ENCODE data around the gene RNF126. TPM values are rescaled to one million over a fixed set of nuclear protein-coding genes. Genes with fewer than 3 reads are reported as not detected.
"Not testable (repeated sequence)": the region's sequence is repeated elsewhere in the genome, so short reads cannot be mapped to it uniquely, and the experiment has no call there.

Gene RNF126
- total RNA-seq, 1 donor from 2014 or later = 40.8 TPM

DNA sequence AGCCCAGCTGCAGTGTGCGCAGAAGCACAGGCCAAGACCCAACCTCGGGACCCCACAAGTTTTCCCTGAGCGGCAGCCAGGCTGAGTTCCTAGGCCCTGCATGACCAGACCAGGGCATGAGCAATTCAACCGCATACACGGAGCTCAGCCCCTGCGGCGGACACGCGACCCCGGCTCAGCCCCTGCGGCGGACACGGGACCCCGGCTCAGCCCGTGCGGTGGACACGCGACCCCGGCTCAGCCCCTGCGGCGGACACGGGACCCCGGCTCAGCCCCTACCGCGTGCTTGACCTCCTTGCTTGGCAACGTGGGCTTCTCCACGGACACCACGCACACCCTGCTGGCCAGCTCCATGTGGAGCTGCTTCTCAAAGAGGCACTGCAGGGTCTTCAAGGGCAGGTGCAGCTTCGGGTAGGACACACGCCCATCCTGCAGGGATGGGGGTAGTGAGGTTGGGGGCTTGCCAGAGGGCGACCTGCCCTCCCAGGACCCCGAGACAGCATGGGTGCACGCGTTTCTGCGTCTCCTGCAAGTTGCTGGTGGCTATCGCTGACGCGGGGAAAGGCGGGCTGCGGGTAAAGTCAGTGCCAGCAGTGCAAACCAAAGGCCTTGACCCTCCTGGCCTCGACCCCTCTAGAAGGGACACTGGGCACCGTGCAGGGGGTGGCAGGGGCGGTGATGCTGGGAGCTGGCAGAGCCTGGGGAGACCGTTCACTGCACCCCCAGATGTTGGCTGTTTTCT lies 39.7 kb downstream of the RNF126 start:
- no peaks in the 10 kb centered on the region for H3K9me3 Mint-ChIP-seq (ENCODE audit: unreplicated experiment)
- peak overlapping the region; percentile 5 for H3K4me3 Mint-ChIP-seq (ENCODE audit: unreplicated experiment)
- no peaks in the 10 kb centered on the region for H3K27me3 Mint-ChIP-seq (ENCODE audit: unreplicated experiment)
- H3K27ac Mint-ChIP-seq (ENCODE audit: unreplicated experiment) = peak overlapping the region; percentile 78
- TF ChIP-seq, protein P1, sequence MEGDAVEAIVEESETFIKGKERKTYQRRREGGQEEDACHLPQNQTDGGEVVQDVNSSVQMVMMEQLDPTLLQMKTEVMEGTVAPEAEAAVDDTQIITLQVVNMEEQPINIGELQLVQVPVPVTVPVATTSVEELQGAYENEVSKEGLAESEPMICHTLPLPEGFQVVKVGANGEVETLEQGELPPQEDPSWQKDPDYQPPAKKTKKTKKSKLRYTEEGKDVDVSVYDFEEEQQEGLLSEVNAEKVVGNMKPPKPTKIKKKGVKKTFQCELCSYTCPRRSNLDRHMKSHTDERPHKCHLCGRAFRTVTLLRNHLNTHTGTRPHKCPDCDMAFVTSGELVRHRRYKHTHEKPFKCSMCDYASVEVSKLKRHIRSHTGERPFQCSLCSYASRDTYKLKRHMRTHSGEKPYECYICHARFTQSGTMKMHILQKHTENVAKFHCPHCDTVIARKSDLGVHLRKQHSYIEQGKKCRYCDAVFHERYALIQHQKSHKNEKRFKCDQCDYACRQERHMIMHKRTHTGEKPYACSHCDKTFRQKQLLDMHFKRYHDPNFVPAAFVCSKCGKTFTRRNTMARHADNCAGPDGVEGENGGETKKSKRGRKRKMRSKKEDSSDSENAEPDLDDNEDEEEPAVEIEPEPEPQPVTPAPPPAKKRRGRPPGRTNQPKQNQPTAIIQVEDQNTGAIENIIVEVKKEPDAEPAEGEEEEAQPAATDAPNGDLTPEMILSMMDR (IDR thresholded peaks at IDR 0.05) = no peak
- peaks cover 37% of the 10 kb centered on the region for H3K4me1 Mint-ChIP-seq (ENCODE audit: unreplicated experiment)
- DNase-seq (ENCODE audit: extremely low spot score, unreplicated experiment) = no peak
- peaks cover 14% of the 10 kb centered on the region for H3K36me3 Mint-ChIP-seq (ENCODE audit: unreplicated experiment)

DNA sequence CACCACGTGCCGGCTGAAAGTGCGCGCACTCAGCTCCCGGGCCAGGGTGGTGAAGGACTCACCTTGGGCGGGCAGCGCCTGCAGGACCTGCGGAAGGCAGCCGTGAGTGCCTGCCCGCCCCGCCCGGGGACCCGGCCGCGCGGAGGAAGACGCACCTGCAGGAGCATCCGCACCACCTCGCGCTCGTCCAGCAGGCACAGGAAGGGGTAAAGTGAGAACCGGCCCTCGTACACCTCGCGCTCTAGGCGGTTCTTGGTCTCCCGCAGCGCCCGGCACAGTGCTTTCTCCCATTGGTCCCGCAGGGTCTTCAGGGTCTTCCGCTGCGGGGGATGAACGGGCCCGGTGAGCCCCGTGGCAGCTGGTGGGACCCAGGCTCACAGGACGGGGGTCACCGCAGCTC lies 40.3 kb downstream of the RNF126 start:
- Mint-ChIP-seq H3K9me3 (ENCODE audit: unreplicated experiment) (no peaks in the 10 kb centered on the region), H3K4me3 (ENCODE audit: unreplicated experiment) (no peak overlapping the region), H3K4me1 (ENCODE audit: unreplicated experiment) (peaks cover 35% of the 10 kb centered on the region), H3K27me3 (ENCODE audit: unreplicated experiment) (no peaks in the 10 kb centered on the region), H3K27ac (ENCODE audit: unreplicated experiment) (no peak overlapping the region), H3K36me3 (ENCODE audit: unreplicated experiment) (peaks cover 12% of the 10 kb centered on the region)
- DNase-seq (ENCODE audit: extremely low spot score, unreplicated experiment) = no peak
- TF ChIP-seq, protein P1 (IDR thresholded peaks at IDR 0.05) = no peak

DNA sequence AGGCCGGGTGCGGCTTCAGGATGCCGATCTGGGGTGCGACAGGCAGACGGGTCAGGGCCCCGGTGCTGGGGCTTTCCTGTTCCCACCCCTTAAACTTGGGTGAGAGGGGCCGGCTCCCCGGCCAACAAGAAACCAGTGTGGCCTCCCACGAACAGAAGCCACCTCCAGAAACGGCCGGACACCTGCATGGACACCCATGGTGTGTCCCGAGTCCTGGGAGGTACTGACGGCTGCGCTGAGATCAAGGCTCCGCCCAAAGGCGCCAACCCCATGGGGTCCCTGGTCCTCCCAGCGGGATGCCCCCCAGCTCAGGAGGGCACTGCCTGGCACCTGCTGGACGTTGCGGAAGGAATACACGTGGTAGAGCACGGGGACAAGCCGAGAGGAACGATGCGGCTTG lies 41.2 kb downstream of the RNF126 start:
- no peaks in the 10 kb centered on the region for H3K27me3 Mint-ChIP-seq (ENCODE audit: unreplicated experiment)
- TF ChIP-seq, protein P1 (IDR thresholded peaks at IDR 0.05) = no peak
- H3K4me3 Mint-ChIP-seq (ENCODE audit: unreplicated experiment) = no peak overlapping the region
- H3K27ac Mint-ChIP-seq (ENCODE audit: unreplicated experiment) = no peak overlapping the region
- DNase-seq (ENCODE audit: extremely low spot score, unreplicated experiment) = no peak
- H3K36me3 Mint-ChIP-seq (ENCODE audit: unreplicated experiment) = peaks cover 11% of the 10 kb centered on the region
- peaks cover 28% of the 10 kb centered on the region for H3K4me1 Mint-ChIP-seq (ENCODE audit: unreplicated experiment)
- no peaks in the 10 kb centered on the region for H3K9me3 Mint-ChIP-seq (ENCODE audit: unreplicated experiment)

DNA sequence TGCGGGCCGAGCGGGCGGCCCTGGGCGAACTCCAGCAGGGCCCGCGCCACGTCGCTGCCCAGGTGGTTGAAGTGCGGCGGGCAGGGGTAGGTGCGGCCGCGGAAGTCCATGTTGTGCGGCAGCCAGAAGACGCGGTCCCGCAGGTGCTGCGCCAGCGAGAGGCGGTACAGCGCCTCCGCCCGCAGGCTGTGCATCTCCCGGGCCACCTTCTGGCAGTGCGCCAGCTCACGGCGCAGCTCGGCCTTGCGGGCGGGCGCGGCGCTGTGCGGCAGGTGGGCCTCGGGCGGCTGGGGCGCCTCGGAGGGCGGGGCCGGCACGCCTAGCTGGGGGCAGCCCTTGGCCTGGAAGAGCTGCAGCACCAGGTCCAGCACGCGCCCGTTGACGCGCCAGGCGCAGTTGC lies 41.8 kb downstream of the RNF126 start:
- not testable (repeated sequence) for H3K4me3 Mint-ChIP-seq (ENCODE audit: unreplicated experiment); DNase-seq (ENCODE audit: extremely low spot score, unreplicated experiment); H3K9me3 Mint-ChIP-seq (ENCODE audit: unreplicated experiment); H3K27ac Mint-ChIP-seq (ENCODE audit: unreplicated experiment); H3K27me3 Mint-ChIP-seq (ENCODE audit: unreplicated experiment)
- peaks cover 10% of the 10 kb centered on the region for H3K36me3 Mint-ChIP-seq (ENCODE audit: unreplicated experiment)
- H3K4me1 Mint-ChIP-seq (ENCODE audit: unreplicated experiment) = peaks cover 23% of the 10 kb centered on the region

DNA sequence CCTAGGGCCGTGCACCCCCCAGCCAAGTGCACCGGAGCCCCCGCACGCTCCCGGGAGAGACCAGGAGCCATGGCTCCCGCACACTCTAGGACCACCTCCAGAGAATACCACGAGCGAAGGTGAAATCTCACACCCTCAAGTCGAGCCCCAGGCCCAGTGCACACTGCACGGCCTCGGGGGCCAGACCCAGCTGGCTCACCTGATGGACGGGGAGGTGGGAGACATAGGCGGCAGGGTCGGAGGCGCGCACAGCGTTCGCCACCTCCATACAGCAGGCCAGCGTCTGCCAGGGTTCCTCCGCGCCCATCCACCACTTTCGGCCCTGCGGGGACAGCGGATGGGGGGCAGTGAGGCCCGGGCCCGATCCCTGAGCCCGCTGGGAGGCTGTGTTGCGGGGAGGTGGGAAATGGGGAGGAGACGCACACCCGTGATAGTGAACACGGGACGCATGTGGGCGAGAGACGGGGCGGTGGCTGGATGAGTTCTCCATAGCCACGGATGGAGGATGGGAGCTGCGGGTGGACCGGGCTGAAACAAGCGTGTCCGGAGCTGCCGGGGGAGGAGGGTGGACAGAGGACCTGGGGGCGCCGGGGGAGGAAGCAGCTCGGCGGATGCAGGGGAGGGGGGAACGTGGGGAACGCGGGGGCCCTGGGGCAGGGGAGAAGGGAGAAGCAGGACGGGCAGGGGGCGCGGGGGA lies 42.7 kb downstream of the RNF126 start:
- no peak for DNase-seq (ENCODE audit: extremely low spot score, unreplicated experiment)
- peaks cover 12% of the 10 kb centered on the region for H3K36me3 Mint-ChIP-seq (ENCODE audit: unreplicated experiment)
- peaks cover 18% of the 10 kb centered on the region for H3K4me1 Mint-ChIP-seq (ENCODE audit: unreplicated experiment)
- no peaks in the 10 kb centered on the region for H3K27me3 Mint-ChIP-seq (ENCODE audit: unreplicated experiment)
- H3K9me3 Mint-ChIP-seq (ENCODE audit: unreplicated experiment) = no peaks in the 10 kb centered on the region
- TF ChIP-seq, protein P1 (IDR thresholded peaks at IDR 0.05) = no peak
- H3K4me3 Mint-ChIP-seq (ENCODE audit: unreplicated experiment) = no peak overlapping the region
- no peak overlapping the region for H3K27ac Mint-ChIP-seq (ENCODE audit: unreplicated experiment)
